HG03439 (cell line): ENCODE data around the gene TMEM59L.

ENCODE experiments used
- ATAC-seq: cut with Tn5 transposase; IDR thresholded peaks from one replicate; pipeline ENCODE4 v1.9.1; 2021; ENCODE audit warnings: mild to moderate bottlenecking, moderate library complexity; ENCODE audit not compliant: unreplicated experiment

The TMEM59L gene

GRCh38 chr19:18656337-18657086 is 43.8 kb downstream of the TMEM59L start:
- ATAC-seq = no peak

- no peak for ATAC-seq
These were observed 45.1 kb downstream of the TMEM59L start for GRCh38 chr19:18657590-18658365.

DNA sequence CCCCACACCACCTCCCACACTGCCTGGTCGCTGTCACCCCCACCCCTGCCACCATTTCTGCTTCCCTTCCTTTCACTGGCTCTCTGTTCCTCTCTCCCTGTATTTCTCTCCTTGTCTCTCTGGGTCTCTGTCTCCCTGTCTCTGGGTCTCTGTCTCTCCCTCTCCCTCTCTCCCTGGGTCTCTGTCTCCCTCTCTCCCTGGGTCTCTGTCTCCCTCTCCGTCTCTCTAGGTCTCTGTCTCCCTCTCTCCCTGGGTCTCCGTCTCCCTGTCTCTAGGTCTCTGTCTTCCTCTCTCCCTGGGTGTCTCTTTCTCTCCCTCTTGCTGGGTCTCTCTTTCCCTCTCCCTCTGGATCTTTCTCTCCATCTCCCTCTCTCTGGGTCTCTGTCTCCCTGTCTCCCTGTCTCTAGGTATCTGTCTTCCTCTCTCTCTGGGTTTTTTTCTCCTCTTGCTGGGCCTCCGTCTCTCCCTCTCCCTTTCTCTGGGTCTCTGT is 45.7 kb downstream of the TMEM59L start:
- no peak for ATAC-seq

DNA sequence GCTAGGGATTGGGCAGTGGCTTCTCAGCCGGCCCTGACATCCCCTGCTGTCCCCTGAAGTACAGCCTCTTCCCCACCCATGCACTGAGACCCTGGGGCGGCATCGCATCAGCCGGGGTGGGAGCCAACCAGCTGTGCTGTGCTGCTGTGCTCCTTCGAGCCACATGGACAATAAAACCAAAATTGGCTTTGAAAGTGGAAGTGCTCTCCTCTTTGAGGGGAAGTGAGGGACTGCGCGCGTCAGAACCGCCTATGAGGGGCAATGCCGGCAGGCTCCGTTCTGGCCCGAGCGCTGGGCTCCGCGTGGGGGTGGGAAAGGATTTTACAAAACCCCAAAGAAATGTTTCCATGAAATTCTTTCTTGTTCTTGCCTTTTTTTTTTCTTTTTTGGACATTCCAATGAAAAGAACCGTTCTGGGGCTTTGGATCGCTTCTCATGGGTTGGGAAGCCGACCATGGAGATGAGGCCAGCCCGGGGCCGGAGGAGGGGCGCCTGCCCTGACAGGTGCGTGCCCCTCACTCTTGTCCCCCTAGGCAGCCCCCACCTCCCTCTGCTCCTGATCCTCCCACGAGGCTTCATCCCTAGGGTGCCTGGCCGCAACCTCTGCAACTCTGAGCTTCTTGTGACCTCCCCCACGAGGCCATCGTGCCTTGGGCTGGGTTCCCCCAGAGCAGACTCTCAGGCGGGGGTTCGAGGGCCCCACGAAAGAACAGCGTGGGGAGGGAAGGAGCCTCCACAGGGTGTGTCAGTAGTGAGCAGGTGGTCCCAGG is 46.8 kb downstream of the TMEM59L start:
- ATAC-seq = no peak

- ATAC-seq = no peak
These were observed 47.6 kb downstream of the TMEM59L start for GRCh38 chr19:18660051-18660910.

- ATAC-seq = no peak
These were observed 48.4 kb downstream of the TMEM59L start for GRCh38 chr19:18660939-18661670.

DNA sequence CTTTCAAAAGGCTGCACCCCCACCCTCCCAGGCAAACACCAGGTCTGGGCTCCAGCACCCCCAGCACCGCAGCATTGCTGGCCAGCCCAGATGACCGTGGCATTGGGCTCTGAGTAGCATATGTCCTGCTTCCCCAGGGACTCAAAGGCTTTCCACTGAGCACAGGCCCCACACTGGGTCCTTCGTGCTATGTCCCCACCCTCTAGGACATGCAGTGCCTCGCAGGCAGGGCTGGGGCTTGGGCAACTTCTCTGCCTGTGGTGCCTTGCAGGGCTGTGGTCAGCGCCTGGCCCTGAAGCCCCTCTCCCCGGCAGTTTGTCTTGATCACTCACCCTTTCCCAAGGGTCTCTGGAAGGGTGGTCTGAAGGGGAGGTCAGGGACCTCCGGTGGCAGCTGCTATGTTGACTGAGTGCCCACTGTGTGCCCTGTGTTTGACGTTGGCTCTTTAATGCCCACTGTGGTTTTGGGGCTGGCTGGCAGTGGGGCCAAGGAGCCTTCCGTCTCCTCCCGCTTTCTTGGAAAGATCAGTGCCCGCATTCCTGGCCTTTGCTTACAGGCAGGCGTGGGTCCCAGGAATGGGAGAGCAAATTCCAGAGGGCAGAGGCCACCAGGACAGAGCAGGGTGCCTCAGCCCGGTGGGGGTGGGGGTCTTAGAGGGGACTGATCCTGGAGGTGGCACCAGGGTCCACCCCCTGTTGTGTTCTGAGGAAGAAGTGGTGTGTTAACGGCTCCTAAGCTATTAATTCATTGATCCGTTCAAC is 50.5 kb downstream of the TMEM59L start:
- no peak for ATAC-seq

DNA sequence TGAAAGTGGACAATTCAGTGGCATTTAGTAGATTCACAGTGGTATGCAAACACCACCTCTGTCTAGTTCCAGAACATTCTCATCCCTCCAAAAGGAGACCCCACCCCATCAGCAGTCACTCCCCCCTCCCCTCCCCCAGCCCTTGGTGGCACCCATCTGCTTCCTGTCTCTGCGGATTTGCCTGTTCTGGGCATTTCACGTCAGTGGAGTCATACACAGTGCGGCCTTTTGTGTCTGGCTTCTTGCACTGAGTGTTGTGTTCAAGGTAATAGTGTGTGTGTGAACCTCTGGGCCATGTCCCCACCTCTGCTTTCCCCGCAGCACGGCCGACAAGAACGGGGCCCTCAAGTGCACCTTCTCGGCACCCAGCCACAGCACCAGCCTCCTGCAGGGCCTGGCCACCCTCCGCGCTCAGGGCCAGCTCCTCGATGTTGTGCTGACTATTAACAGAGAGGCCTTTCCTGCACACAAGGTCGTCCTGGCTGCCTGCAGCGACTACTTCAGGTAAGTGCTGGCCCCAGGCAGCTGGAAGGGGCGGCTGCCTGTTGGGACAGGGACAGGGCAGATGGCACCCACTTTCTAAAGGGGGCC is 51.4 kb downstream of the TMEM59L start:
- ATAC-seq = no peak

GRCh38 chr19:18665771-18666202 is 53.1 kb downstream of the TMEM59L start:
- ATAC-seq = no peak

- ATAC-seq = no peak
These were observed 53.6 kb downstream of the TMEM59L start for GRCh38 chr19:18666317-18666716.

DNA sequence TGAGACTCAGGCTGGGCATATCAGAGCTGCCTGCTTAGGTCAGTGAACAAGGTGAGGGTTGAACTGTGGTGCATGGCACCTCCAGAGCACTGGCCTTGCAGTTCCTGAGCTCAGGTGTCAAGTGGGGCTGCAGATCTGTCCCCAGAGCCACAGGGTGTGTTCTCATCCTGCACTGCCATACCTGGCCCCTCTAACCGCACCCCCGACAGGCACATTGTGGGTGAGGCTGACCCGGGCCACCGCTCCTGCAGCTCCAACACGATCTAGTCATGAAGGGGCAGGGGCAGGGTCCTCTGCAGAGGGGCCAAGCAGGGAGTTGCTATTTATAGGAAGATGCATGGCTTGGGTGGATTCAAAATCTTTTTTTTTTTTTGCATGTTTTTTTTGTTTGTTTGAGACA is 54.1 kb downstream of the TMEM59L start:
- no peak for ATAC-seq

GRCh38 chr19:18667531-18668251 is 55.0 kb downstream of the TMEM59L start:
- no peak for ATAC-seq

DNA sequence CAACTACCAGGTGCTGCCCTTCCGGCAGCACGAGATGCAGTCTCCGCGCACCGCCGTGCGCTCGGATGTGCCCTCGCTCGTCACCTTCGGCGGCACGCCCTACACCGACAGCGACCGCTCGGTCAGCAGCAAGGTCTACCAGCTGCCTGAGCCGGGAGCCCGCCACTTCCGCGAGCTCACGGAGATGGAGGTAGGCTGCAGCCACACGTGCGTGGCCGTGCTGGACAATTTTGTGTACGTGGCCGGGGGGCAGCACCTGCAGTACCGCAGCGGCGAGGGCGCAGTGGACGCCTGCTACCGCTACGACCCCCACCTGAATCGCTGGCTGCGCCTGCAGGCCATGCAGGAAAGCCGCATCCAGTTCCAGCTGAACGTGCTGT is 55.6 kb downstream of the TMEM59L start:
- ATAC-seq = no peak

DNA sequence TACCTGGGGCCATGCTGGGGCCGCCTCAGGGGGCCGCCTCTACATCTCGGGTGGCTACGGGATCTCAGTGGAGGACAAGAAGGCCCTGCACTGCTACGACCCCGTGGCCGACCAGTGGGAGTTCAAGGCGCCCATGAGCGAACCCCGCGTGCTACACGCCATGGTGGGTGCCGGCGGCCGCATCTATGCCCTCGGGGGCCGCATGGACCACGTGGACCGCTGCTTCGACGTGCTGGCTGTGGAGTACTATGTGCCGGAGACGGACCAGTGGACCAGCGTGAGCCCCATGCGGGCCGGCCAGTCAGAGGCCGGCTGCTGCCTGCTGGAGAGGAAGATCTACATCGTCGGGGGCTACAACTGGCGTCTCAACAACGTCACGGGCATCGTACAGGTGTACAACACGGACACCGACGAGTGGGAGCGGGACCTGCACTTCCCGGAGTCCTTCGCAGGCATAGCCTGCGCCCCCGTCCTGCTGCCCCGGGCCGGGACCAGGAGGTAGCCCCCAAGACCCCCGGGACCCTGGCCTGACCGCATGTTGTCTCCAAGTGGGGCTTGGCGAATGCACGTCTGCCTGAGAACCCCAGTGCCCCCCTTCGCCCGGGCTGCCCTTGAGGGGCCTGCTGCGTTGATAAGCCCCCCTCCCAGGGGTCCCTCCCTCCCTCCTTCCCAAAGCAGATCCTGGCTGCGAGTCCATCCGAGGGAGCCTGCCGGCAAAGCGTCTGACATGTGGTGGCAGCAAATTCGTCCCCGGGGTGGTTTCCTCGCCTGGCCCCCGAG is 56.3 kb downstream of the TMEM59L start:
- ATAC-seq = no peak

DNA sequence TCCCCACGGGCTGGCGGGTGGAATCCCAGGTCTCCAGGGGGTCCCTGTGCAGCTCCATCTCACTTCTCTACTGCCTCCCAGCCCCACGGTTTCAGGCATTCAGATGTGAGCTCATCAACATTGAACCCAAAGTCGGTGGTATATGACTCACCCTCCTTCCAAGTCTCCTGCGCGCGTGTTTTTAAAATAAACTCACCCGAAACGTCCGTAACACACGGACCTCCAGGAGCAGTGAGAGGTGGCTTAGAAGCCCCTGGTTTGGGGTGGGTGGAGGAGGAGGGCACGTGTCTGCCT is 56.8 kb downstream of the TMEM59L start:
- ATAC-seq = no peak

GRCh38 chr19:18669883-18670282 is 57.2 kb downstream of the TMEM59L start:
- no peak for ATAC-seq

GRCh38 chr19:18670312-18670711 is 57.6 kb downstream of the TMEM59L start:
- no peak for ATAC-seq
